ENCODE results near the gene CHRNA9.

Gene CHRNA9

DNA sequence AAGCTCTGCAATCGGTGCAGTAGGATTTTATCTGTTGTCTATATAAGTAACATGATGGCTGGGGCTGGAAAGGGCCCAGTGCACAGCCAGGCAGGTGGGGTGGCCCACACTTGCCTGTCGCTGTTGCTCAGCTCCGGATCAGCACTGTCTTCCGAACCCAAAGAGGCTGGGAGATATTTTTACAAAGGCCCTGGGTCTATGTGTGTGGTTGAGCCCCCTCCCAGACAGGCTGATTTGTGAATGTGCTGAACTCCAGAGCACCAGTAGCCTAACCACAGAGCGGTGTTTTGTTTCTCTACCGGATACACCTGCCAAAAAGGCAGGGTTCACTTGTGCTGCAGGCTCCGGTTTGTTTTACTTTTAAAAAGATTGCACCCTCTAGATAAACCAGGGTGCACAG, 33.5 kb upstream of the CHRNA9 start:
- Mint-ChIP-seq H3K36me3 (ENCODE audit: low read depth) (peaks cover 14% of the 10 kb centered on the region), H3K9me3 (peaks cover 11% of the 10 kb centered on the region), H3K4me1 (ENCODE audit: low read depth) (peaks cover 73% of the 10 kb centered on the region), H3K27me3 (ENCODE audit: low read depth) (no peaks in the 10 kb centered on the region), H3K4me3 (peak overlapping the region; percentile 75), H3K27ac (peak overlapping the region; percentile 93)
- peak; percentile 50 for DNase-seq (ENCODE audit: low spot score)

DNA sequence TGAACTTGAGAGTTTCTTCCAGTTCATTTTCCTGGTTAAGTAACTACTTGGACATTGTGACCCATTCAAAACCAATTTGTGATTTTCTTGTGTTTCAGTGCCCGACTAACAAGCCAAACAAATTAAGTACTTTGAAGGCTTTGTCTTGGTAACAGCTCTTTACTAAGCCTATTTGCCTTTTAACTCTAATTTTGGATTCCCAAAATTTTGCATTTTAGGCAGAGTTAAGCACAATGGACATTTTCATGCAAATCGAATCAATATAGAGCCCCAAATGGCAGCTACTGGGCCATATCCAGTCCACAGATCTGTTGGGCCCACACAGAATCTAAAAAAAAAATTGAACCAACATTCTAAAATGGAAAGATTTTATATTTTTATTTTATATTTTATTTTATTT, 31.4 kb upstream of the CHRNA9 start:
- Mint-ChIP-seq H3K9me3 (peaks cover 11% of the 10 kb centered on the region), H3K4me3 (no peak overlapping the region)
- DNase-seq (ENCODE audit: low spot score) = no peak

DNA sequence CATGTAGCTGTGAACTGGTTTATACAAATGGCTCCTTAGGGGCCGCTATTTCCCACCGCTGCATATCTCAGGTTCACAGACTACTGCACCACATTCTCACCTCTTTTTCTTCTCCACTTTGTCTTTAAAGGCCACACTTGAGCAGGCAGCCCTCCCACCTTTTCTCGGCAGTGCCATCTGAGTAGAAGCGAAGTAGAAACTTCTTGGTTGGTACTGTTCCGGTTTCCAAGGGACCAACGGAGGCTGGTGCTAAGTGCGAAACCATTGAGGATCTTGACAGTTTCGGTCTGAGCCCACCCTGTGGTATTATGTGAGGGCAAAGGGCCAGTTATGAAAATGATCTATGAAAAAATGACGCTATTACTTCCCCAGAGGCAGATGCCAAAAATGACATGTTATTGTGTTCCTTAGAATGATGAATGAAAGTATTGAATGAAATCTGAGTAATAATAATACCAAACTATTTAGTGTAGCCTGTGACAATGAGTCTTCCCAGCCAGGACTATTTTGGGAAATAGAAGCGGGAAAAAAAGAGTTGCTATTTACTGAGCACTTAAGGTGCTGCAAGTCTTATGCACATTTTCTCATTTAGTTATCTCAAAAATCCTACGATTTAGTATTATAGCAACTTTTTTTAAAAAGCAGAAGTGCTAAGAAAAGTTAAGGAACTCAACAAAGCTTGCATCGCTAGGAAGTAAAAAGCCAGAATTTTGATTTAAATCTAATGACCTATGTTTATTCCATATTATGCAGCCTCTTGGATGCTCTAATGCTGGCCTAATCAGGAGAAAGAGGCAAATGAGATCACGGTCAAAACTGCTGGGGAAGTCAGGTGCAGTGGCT, 29.6 kb upstream of the CHRNA9 start:
- Mint-ChIP-seq H3K36me3 (ENCODE audit: low read depth) (peaks cover 14% of the 10 kb centered on the region), H3K9me3 (peaks cover 11% of the 10 kb centered on the region), H3K4me3 (peak overlapping the region; percentile 82), H3K27ac (peak overlapping the region; percentile 83), H3K4me1 (ENCODE audit: low read depth) (peaks cover 79% of the 10 kb centered on the region), H3K27me3 (ENCODE audit: low read depth) (no peaks in the 10 kb centered on the region)
- peak; percentile 65 for DNase-seq (ENCODE audit: low spot score)

More for the DNA sequence above, 31.4 kb upstream of the CHRNA9 start:
- Mint-ChIP-seq H3K36me3 (ENCODE audit: low read depth) (peaks cover 14% of the 10 kb centered on the region), H3K27me3 (ENCODE audit: low read depth) (no peaks in the 10 kb centered on the region), H3K4me1 (ENCODE audit: low read depth) (peaks cover 81% of the 10 kb centered on the region), H3K27ac (no peak overlapping the region)

DNA sequence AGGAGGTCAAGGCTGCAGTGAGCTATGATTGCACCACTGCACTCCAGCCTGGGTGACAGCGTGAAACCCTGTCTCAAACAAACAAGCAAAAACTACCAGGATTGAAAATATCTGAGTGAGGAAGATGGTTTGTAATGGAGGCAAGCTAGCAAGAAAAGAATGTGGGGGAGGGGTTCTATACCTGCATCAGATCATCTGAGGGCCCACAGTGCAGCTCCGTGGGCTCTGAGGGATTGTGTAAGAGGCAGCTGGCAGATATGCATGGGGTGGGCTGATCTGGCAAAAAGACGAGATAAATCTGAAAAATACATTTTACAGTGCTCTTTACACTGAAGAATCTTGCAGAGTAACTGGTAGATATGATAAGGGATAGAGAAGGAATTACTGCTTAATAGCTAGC, 28.9 kb upstream of the CHRNA9 start:
- peak overlapping the region; percentile 82 for H3K4me3 Mint-ChIP-seq
- peak overlapping the region; percentile 78 for H3K27ac Mint-ChIP-seq
- DNase-seq (ENCODE audit: low spot score) = no peak
- peaks cover 11% of the 10 kb centered on the region for H3K9me3 Mint-ChIP-seq
- peaks cover 76% of the 10 kb centered on the region for H3K4me1 Mint-ChIP-seq (ENCODE audit: low read depth)
- H3K36me3 Mint-ChIP-seq (ENCODE audit: low read depth) = peaks cover 14% of the 10 kb centered on the region
- H3K27me3 Mint-ChIP-seq (ENCODE audit: low read depth) = no peaks in the 10 kb centered on the region

DNA sequence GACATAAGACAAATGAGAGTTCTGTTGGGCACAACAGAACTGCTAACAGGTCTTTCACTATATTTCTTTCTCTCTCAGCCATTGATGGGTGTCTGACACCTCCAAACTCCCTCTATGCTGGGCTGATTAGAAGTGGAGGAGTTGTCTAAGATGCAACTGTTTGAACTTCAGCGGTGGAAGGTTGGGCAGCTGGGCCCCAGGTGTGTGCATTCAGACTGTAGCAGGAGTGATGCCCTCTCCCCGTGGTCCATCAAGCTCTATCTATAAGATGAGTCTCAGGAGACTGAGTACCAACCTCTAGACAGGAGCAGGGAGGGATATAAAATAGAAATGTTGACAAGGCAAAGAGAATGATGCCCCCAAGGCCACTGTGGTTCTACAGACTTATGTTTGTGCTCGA, 28.2 kb upstream of the CHRNA9 start:
- no peaks in the 10 kb centered on the region for H3K27me3 Mint-ChIP-seq (ENCODE audit: low read depth)
- H3K36me3 Mint-ChIP-seq (ENCODE audit: low read depth) = peaks cover 14% of the 10 kb centered on the region
- peak overlapping the region; percentile 98 for H3K27ac Mint-ChIP-seq
- peaks cover 11% of the 10 kb centered on the region for H3K9me3 Mint-ChIP-seq
- peaks cover 73% of the 10 kb centered on the region for H3K4me1 Mint-ChIP-seq (ENCODE audit: low read depth)
- peak overlapping the region; percentile 82 for H3K4me3 Mint-ChIP-seq
- no peak for DNase-seq (ENCODE audit: low spot score)

DNA sequence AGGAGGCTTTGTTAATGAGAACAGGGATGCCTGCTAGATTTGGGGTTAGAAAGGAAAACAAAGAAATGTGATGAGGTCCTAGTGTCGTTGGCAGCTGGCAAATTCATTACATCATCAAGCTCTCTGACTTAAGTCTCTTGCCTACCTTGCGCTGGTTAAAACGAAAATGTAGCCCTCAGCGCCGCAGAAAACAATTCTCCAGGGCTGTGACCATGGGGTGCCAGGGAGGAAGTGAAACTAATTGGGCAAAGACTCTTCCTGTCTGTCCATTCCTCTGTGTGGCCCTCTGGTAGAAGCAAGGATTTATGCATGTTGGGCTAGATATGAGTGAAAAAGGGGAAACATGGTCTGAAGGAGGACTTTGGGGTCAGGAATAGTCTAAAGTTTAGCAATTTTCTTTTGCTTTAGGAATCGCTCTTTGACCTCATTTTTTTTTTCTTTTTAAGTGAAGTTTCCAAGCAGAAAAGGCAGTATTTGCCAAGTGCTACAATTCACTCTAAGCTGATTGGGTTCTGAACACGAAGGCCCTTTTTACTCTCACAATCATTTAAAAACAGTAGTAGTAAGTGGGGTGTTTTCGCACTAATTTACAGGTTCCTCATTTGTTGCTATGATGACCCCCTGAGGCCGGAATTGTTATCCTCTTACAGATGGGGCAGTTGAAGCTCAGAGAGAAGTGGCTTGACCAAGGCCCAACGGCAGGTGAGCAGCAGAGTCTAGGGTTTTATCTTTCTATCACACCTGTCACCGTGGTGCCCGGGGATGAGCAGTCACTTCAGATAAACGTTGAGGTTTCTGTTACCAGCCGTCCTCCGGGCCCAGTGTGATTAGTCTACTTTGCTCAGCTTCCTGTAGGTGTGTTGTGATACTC, 27.3 kb upstream of the CHRNA9 start:
- Mint-ChIP-seq H3K9me3 (peaks cover 9% of the 10 kb centered on the region), H3K27ac (peak overlapping the region; percentile 98), H3K27me3 (ENCODE audit: low read depth) (no peaks in the 10 kb centered on the region), H3K4me3 (peak overlapping the region; percentile 82), H3K4me1 (ENCODE audit: low read depth) (peaks cover 72% of the 10 kb centered on the region), H3K36me3 (ENCODE audit: low read depth) (peaks cover 12% of the 10 kb centered on the region)
- DNase-seq (ENCODE audit: low spot score) = peak; percentile 54

DNA sequence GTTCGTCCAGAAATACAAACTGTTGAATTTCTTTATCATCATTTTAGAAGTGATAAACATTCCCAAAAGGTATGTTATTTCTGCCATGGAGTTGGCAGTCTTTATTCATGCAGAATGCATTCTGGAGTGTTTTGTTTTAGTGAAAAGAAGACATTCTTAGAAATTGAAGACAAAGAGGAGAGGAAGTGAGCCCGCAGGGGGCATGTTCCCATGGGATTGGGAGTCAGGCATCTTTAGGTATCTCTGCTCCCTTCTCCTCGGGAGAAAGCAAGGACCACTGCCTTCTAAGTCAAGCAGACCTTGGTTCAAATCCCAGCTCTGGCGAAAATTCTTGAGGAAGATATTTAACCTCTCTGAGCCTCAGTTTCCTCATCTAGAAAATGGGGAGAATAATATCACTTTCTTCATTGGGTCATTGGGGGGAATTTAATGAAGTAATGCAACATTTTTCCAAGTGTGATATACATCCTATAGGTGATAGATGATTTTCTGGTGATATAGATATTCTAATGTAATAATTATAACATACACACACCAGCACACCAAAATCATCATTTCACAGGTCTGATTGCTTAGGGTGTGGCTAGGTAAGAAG, 26.5 kb upstream of the CHRNA9 start:
- Mint-ChIP-seq H3K4me1 (ENCODE audit: low read depth) (peaks cover 71% of the 10 kb centered on the region), H3K27me3 (ENCODE audit: low read depth) (no peaks in the 10 kb centered on the region), H3K36me3 (ENCODE audit: low read depth) (peaks cover 12% of the 10 kb centered on the region), H3K27ac (peak overlapping the region; percentile 98), H3K9me3 (peaks cover 7% of the 10 kb centered on the region), H3K4me3 (peak overlapping the region; percentile 82)
- no peak for DNase-seq (ENCODE audit: low spot score)

DNA sequence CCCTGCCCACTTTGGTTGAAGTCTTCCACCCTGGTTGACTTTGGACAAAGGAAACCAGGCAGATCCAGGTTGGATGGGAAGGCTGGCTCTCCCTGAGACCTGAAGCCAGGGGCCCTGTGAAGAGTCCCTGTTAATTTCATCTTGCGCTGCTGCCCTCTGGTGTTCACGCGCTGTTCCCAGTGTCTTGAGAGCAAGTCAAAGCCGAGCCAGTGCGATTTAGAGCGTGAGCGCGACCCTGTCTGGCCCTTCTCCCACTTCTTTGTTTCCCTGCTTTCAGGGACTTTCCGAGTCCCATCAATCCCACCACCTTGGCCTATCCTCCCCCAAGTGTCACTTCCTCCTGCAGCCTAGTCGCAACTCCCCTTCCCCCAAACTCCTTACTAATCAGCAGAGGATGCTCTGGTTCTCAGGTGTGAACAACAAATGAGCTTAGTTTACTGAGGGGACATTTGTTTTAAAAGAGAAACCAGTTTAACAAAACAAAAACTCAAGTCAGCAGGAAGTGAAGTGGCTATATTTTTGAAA, 25.8 kb upstream of the CHRNA9 start:
- Mint-ChIP-seq H3K4me3 (peak overlapping the region; percentile 75), H3K9me3 (peaks cover 7% of the 10 kb centered on the region), H3K27ac (peak overlapping the region; percentile 98), H3K36me3 (ENCODE audit: low read depth) (peaks cover 12% of the 10 kb centered on the region), H3K4me1 (ENCODE audit: low read depth) (peaks cover 77% of the 10 kb centered on the region), H3K27me3 (ENCODE audit: low read depth) (no peaks in the 10 kb centered on the region)
- DNase-seq (ENCODE audit: low spot score) = peak; percentile 81

DNA sequence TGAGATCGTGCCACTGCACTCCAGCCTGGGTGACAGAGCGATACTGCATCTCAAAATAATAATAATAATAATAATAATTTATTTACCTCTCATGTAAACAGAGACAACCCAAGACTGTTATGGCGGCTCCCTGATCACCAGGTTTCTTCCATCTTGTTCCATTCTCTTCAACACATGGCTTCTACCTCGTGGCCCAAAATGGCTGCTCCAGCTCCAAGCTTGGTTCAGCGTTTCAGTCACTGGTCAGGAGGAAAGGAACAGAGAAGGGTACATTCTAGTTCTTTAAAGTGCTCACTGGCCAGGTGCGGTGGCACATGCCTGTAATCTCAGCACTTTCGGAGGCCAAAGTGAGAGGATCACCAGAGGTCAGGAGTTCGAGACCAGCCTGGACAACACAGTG, 24.9 kb upstream of the CHRNA9 start:
- Mint-ChIP-seq H3K4me3 (no peak overlapping the region), H3K4me1 (ENCODE audit: low read depth) (peaks cover 69% of the 10 kb centered on the region), H3K36me3 (ENCODE audit: low read depth) (peaks cover 4% of the 10 kb centered on the region), H3K27ac (no peak overlapping the region), H3K9me3 (no peaks in the 10 kb centered on the region), H3K27me3 (ENCODE audit: low read depth) (no peaks in the 10 kb centered on the region)
- no peak for DNase-seq (ENCODE audit: low spot score)

DNA sequence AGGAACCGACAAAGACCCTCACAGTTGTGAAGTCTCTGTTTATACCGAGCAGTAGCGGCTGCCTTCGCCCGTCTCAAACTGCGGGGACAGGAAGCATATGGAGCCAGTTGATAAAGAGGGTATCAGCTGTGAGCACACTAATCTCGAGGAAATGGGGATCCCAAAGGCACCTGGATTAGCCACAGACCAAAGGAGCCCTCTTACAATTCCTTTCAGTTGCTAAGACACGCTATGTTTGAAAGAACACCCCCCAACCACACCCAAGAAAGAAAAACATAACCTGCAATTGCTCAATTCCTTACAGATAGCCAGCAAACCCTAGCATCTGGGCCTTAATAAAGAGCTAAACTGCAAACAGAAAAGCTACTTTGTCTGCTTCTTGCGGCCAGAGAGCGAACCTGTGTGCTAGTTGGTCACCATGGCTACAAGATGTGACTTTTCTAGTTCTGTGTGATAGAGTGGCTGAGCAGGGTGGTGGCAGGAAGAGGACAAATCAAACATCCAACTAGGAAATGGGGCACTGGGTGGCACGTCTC, 23.3 kb upstream of the CHRNA9 start:
- no peak for DNase-seq (ENCODE audit: low spot score)
- Mint-ChIP-seq H3K4me3 (peak overlapping the region; percentile 4), H3K4me1 (ENCODE audit: low read depth) (peaks cover 64% of the 10 kb centered on the region)

DNA sequence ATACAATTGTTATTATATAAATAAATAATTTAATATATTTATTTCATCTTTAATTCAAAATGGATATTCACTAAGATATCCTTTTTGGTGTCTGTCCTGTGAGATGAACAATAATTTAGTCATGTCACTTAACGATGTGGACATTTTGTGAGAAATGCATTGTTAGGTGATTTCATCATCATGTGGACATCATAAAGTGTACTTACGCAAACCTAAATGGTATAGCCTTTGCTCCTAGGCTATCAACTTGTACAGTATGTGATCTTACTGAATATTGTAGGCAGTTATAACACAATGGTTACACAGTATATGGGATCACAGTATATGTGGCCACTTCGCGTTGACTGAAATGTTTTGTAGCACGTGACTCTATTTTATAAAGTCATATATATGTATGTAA, 20.2 kb upstream of the CHRNA9 start:
- no peak overlapping the region for H3K27ac Mint-ChIP-seq
- H3K36me3 Mint-ChIP-seq (ENCODE audit: low read depth) = no peaks in the 10 kb centered on the region
- H3K9me3 Mint-ChIP-seq = no peaks in the 10 kb centered on the region
- DNase-seq (ENCODE audit: low spot score) = no peak
- H3K27me3 Mint-ChIP-seq (ENCODE audit: low read depth) = no peaks in the 10 kb centered on the region
- peaks cover 42% of the 10 kb centered on the region for H3K4me1 Mint-ChIP-seq (ENCODE audit: low read depth)
- H3K4me3 Mint-ChIP-seq = no peak overlapping the region

More for the DNA sequence above, 23.3 kb upstream of the CHRNA9 start:
- Mint-ChIP-seq H3K9me3 (no peaks in the 10 kb centered on the region), H3K27me3 (ENCODE audit: low read depth) (no peaks in the 10 kb centered on the region), H3K27ac (peak overlapping the region; percentile 33), H3K36me3 (ENCODE audit: low read depth) (no peaks in the 10 kb centered on the region)

DNA sequence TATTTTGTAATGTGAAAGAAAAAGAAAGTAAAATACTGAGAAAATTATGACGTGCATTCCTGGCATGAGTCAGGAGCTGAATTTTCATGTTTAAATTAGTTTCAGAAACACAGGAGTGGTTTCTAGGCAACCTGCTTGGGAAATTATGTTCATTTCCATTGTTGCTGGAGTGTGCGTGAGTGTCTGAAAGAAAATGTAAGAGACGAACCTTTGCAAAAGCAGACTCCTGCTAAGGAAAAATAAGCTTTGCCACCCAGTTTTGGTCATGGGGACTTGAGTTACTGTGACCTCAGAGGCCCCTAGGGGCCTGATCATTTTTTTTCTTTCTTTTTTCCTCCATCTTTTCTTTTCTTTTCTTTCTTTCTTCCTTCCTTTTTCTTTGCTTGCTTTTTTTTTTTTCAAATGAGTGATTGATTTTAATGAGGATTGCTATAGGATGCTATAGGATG, 18.8 kb upstream of the CHRNA9 start:
- H3K36me3 Mint-ChIP-seq (ENCODE audit: low read depth) = no peaks in the 10 kb centered on the region
- peak; percentile 66 for DNase-seq (ENCODE audit: low spot score)
- H3K27me3 Mint-ChIP-seq (ENCODE audit: low read depth) = no peaks in the 10 kb centered on the region
- no peaks in the 10 kb centered on the region for H3K9me3 Mint-ChIP-seq
- peaks cover 42% of the 10 kb centered on the region for H3K4me1 Mint-ChIP-seq (ENCODE audit: low read depth)
- H3K27ac Mint-ChIP-seq = peak overlapping the region; percentile 95
- H3K4me3 Mint-ChIP-seq = peak overlapping the region; percentile 85

DNA sequence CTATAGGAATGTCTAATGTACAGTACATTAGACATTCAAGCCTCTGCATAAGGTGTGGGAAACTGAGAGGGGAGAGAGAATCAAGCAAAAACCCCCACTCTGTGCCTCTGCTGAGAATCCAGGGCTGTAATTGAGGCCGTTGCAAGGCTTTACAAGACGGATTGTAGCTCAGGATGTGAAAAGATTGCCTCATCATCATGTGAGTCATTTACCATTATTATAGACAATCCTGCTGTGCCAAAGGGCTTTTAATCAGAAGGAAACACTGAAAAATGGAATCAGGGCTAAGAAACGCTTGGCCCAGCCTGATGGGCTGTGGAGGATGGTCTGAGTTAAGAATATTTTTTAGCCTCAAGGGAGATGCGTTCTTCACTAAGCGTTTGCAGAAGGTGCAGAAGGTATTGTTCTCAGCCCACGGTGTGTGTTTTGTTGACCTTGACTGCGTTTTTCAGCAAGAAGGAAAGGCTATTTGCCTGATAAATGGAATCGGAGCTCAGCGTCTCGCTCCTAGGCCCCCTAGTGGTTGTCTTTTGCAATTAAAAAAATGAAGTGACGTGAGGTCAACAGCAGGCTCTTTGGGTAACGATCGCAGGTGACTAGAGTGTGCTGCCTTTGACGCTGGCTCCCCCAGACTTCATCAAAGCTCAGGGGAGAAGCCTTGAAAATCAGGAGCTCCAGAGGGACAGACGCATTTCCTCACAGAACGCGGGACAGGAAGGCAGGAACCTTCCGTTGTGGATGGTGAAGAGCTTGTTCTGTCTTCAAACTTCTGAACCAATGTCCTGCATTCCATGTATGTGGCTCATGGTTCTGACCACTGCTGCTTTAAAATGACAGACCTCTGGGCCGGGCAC, 18.1 kb upstream of the CHRNA9 start:
- Mint-ChIP-seq H3K4me3 (peak overlapping the region; percentile 85), H3K9me3 (no peaks in the 10 kb centered on the region), H3K27me3 (ENCODE audit: low read depth) (no peaks in the 10 kb centered on the region), H3K4me1 (ENCODE audit: low read depth) (peaks cover 43% of the 10 kb centered on the region), H3K36me3 (ENCODE audit: low read depth) (no peaks in the 10 kb centered on the region), H3K27ac (peak overlapping the region; percentile 95)
- DNase-seq (ENCODE audit: low spot score) = peak; percentile 59

Measured in T-helper 2 cell treated with Interferon-gamma antibody and Interleukin-4, amounts not matched to agents 5 μg/mL and 100 μg/mL, for 36 hours (primary cell).